K562 (cell line): ENCODE measurements around the gene ABHD18. TPM values are rescaled to one million over a fixed set of nuclear protein-coding genes. Genes with fewer than 3 reads are reported as not detected.

Source experiments
- ATAC-seq: fragments of 200-7000 bp; cut with Tn5 transposase; 3 replicates; pipeline ENCODE4 v1.9.1; 2020; ENCODE audit warnings: moderate library complexity
- BruUV-seq: library from RNA; stranded (reverse); fragments of 400-500 nt; replicated peaks from 2 replicates; lab custom pipeline; 2021; lab: Mats Ljungman, UMichigan
- CTCF ChIA-PET: fragments of 300-600 bp; formaldehyde crosslinking; extraction: SDS; loops from one replicate; lab custom pipeline; 2021; ENCODE audit warnings: low intra/inter-chr PET ratio; lab: Yijun Ruan, JAX
- POLR2A ChIA-PET: fragments of 300-600, 350-650 bp; sonication (Branson Sonifier 250); formaldehyde crosslinking; extraction: SDS; loops from one replicate; lab custom pipeline; 2021; ENCODE audit warnings: antibody characterized with exemption, inconsistent platforms; lab: Yijun Ruan, JAX
- DNase-seq, 4 experiments: peaks; one replicate each; pipeline versions ENCODE4 v3.0.0 to v3.0.0-alpha.2; 2011 to 2018; ENCODE audit warnings: low spot score in 3 of 4, mixed read lengths in 3 of 4; ENCODE audit errors: extremely low read depth in 1 of 4
- FAIRE-seq: peaks from 2 replicates; lab custom pipeline; 2011; peaks lifted over from hg19 to GRCh38; lab: Jason Lieb, UNC
- H2AFZ ChIP-seq: 2 replicates; pipeline ENCODE4 v1.6.0; 2011; ENCODE audit warnings: low read depth, low read length, control low read depth, inconsistent platforms
- H3K27ac ChIP-seq: fragments of 200-600 bp; 3 replicates; pipeline ENCODE4 v1.8.0; 2011; ENCODE audit warnings: low read depth, mild to moderate bottlenecking, control low read depth, inconsistent platforms, low read length, moderate library complexity, mixed read lengths; ENCODE audit errors: extremely low read depth
- H3K27me3 ChIP-seq, 2 experiments: fragments of 300-600 bp in 1 of 2; 2 replicates in 1 of 2; 3 replicates in 1 of 2; pipeline versions ENCODE4 v1.6.0 to v1.8.0; 2011; ENCODE audit warnings: inconsistent platforms in 2 of 2, low read length in 2 of 2, mild to moderate bottlenecking in 1 of 2, mixed read lengths in 1 of 2, moderate library complexity in 1 of 2; ENCODE audit not compliant: control insufficient read depth in 2 of 2, insufficient read depth in 2 of 2
- H3K36me3 ChIP-seq: fragments of 300-600 bp; 3 replicates; pipeline ENCODE4 v1.8.0; 2011; ENCODE audit warnings: mild to moderate bottlenecking, low read length, inconsistent platforms; ENCODE audit not compliant: control insufficient read depth, insufficient read depth
- H3K4me1 ChIP-seq, 2 experiments: fragments of 200-600 bp in 1 of 2; replicated peaks in 1 of 2; 2 replicates in 1 of 2; 3 replicates in 1 of 2; pipeline versions ENCODE4 v1.5.1 to v1.8.0; 2011; ENCODE audit warnings: inconsistent platforms in 2 of 2, low read length in 2 of 2, mild to moderate bottlenecking in 1 of 2, mixed read lengths in 1 of 2, moderate library complexity in 1 of 2; ENCODE audit not compliant: control insufficient read depth in 2 of 2, insufficient read depth in 2 of 2
- H3K4me2 ChIP-seq: 2 replicates; pipeline ENCODE4 v1.6.1; 2011; ENCODE audit warnings: low read length, control low read depth, inconsistent platforms, mixed read lengths; ENCODE audit not compliant: insufficient read depth
- H3K4me3 ChIP-seq: fragments of 200-600 bp; sonication (generic), shearing (Covaris generic); 2 replicates; pipeline ENCODE4 v1.5.1; 2016; ENCODE audit warnings: control low read depth, inconsistent platforms
- H3K79me2 ChIP-seq: fragments of 200-600 bp; 3 replicates; pipeline ENCODE4 v1.8.0; 2011; ENCODE audit warnings: low read length, inconsistent platforms; ENCODE audit not compliant: control insufficient read depth, insufficient read depth
- H3K9ac ChIP-seq, 2 experiments: 2 replicates each; pipeline versions ENCODE4 v1.6.0 to v1.6.1; 2011; ENCODE audit warnings: low read depth in 2 of 2, low read length in 2 of 2, control low read depth in 1 of 2, inconsistent platforms in 1 of 2, mild to moderate bottlenecking in 1 of 2, mixed read lengths in 1 of 2; ENCODE audit not compliant: insufficient read depth in 1 of 2
- H3K9me1 ChIP-seq: one replicate; pipeline ENCODE4 v1.6.0; 2011; ENCODE audit warnings: inconsistent platforms, mild to moderate bottlenecking, low read length, moderate library complexity; ENCODE audit not compliant: control insufficient read depth, insufficient read depth
- H3K9me3 ChIP-seq: replicated peaks from 2 replicates; pipeline ENCODE4 v1.5.1; 2011; ENCODE audit warnings: low read depth, low read length, inconsistent platforms; ENCODE audit not compliant: control insufficient read depth, insufficient read depth
- H4K20me1 ChIP-seq: replicated peaks from 2 replicates; pipeline ENCODE4 v1.6.1; 2011; ENCODE audit warnings: low read length, inconsistent platforms, mixed read lengths; ENCODE audit not compliant: control insufficient read depth, insufficient read depth
- ELF4 ChIP-seq: fragments of 450-650 bp; formaldehyde crosslinking; IDR thresholded peaks from 2 replicates; pipeline ENCODE4 v1.4.0; 2022; ENCODE audit warnings: missing genetic modification characterization
- RBM25 ChIP-seq: fragments of 200-400 bp; formaldehyde crosslinking; IDR thresholded peaks from 2 replicates; pipeline ENCODE4 v1.6.1; 2018; ENCODE audit warnings: low read length, low read depth, moderate library complexity; ENCODE audit not compliant: severe bottlenecking
- RFX5 ChIP-seq: IDR thresholded peaks from 2 replicates; pipeline ENCODE4 v1.6.1; 2011; ENCODE audit warnings: low read depth, mild to moderate bottlenecking, improper control_type of control experiment, low read length
- SP2 ChIP-seq: IDR thresholded peaks from 2 replicates; pipeline ENCODE4 v1.6.1; 2011; ENCODE audit warnings: mild to moderate bottlenecking, low read depth, low read length, moderate library complexity; ENCODE audit not compliant: poor library complexity, severe bottlenecking; ENCODE audit errors: extremely low read depth
- ZC3H8 ChIP-seq: fragments of 450-650 bp; IDR thresholded peaks from 2 replicates; pipeline ENCODE4 v1.6.1; 2017
- ZNF121 ChIP-seq: sonication (generic); formaldehyde crosslinking; conservative IDR thresholded peaks from 2 replicates; pipeline ENCODE4 v1.8.0; 2022; ENCODE audit warnings: missing genetic modification reagents
- WGBS: fragments of 100-300 bp; shearing (Covaris generic); methylation state at CpG from one replicate; pipeline ENCODE4 v1.1.6; 2016; ENCODE audit warnings: low coverage, mixed read lengths; ENCODE audit not compliant: insufficient coverage; ENCODE audit errors: missing lambda C conversion rate; 5-methylcytosine and 5-hydroxymethylcytosine counted together
- in situ Hi-C: fragments of 300-500 bp; cut with MboI; formaldehyde crosslinking; loops from 4 replicates; pipeline ENCODE4 v1.15.0; 2018; ENCODE audit warnings: inconsistent platforms, mixed read lengths
- intact Hi-C: fragments of 100-400 bp; cut with micrococcal nuclease; formaldehyde crosslinking; loops from 2 replicates; pipeline ENCODE4 v1.14.2; 2022
- polyA plus RNA-seq, 8 experiments: library from polyadenylated mRNA; depleted of rRNA in 4 of 8; stranded (reverse) in 5 of 8; unstranded in 3 of 8; fragments of >200 nt; fragmentation: Nextera tagmentation in 2 of 8; fragmentation: Illumina TruSeq in 1 of 8; extraction: Ambion mirVana in 2 of 8; extraction: Trizol in 1 of 8; gene quantifications; 2 replicates each; pipeline versions ENCODE4 v1.2.1 to v1.2.3, GENCODE V29; 2011 to 2014; ENCODE audit warnings: inconsistent platforms in 1 of 8, missing spikeins in 1 of 8
- total RNA-seq, 7 experiments: library from RNA; depleted of rRNA in 6 of 7; stranded (reverse); fragments of >200 nt in 6 of 7; fragmentation: Illumina TruSeq in 2 of 7; extraction: Trizol in 2 of 7; gene quantifications; 2 replicates each; pipeline versions ENCODE4 v1.2.1 to v1.2.3, GENCODE V29; 2011 to 2021; ENCODE audit warnings: low replicate concordance in 1 of 7

ABHD18 gene
- total and polyA plus RNA-seq, 9 of the 15 experiments (the other 6 are each of a cell fraction or from before 2014, with no cell fraction given): 6.1 to 25.0 (median 16.0) TPM

DNA sequence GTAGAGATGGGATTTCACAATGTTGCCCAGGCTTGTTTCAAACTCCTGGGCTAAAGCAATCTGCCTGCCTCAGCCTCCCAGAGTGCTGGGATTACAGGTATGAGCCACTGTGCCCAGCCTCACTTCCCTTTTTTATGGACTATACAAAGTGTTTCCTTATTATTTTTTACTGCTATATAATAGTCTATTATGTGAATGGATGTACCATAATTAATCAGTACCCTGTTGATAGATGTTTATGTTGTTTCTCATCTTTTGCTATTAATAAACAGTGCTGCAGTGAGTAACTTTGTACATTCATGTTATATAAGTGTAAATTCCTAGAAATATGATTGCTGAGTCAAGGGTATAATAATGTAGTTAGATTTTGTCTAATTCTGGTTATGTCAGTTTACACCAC is 60.1 kb downstream of the ABHD18 start:
- POLR2A ChIA-PET: no interaction called here
- no peaks in the 10 kb centered on the region for H3K4me1 ChIP-seq
- H3K9me1 ChIP-seq: no peaks in the 10 kb centered on the region
- no peak overlapping the region for H3K4me2 ChIP-seq
- intact Hi-C loops: no loop called here
- no peak overlapping the region for H2AFZ ChIP-seq
- TF ChIP-seq ELF4 (CRISPR knock-in tag) (no peak), RFX5 (no peak), ZC3H8 (no peak)
- ATAC-seq (no peak), FAIRE-seq (no peak), DNase-seq (no peak)
- H3K9me3 ChIP-seq: no peaks in the 10 kb centered on the region
- no peaks in the 10 kb centered on the region for H3K27me3 ChIP-seq
- no peak overlapping the region for H3K4me3 ChIP-seq
- in situ Hi-C loops: no loop called here
- no peak overlapping the region for H3K9ac ChIP-seq
- H4K20me1 ChIP-seq: no peaks in the 10 kb centered on the region
- no peaks in the 10 kb centered on the region for H3K79me2 ChIP-seq
- BruUV-seq: no TSS peak
- CTCF ChIA-PET: no interaction called here
- peaks cover 45% of the 10 kb centered on the region; the same call in 2 of the 3 replicates for H3K36me3 ChIP-seq
- H3K27ac ChIP-seq: no peak overlapping the region

DNA sequence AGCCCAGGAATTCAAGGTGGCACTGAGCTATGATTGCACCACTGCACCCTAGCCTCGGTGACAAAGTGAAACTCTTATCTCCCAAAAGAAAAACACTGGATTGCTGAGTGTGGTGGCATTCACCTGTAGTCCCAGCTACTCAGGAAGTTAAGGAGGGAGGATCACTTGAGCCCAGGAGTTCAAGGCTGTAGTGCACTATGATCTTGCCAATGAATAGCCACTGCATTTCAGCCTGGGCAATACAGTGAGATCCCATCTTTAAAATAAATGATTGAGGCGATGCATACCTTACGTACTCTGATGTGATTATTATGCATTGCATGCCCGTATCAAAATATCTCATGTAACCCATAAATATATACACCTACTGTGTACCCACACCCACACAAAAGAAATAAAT is 64.7 kb downstream of the ABHD18 start:
- no peak for ATAC-seq
- peak; percentile 12 for TF ChIP-seq RBM25
- no peak for TF ChIP-seq SP2
- peak; percentile 57 for TF ChIP-seq ZNF121
- in situ Hi-C loops (no loop called here), intact Hi-C loops (no loop called here)
- H3K9me1 ChIP-seq: no peaks in the 10 kb centered on the region
- H3K27ac ChIP-seq: no peak overlapping the region; the same call in 2 of the 3 replicates
- no peak overlapping the region for H3K4me2 ChIP-seq
- H3K27me3 ChIP-seq: no peaks in the 10 kb centered on the region
- no peak overlapping the region for H2AFZ ChIP-seq
- no peaks in the 10 kb centered on the region for H3K79me2 ChIP-seq
- ChIA-PET CTCF (no interaction called here), POLR2A (no interaction called here)
- H4K20me1 ChIP-seq: no peaks in the 10 kb centered on the region
- H3K4me3 ChIP-seq: no peak overlapping the region
- no peak for FAIRE-seq
- no peaks in the 10 kb centered on the region for H3K9me3 ChIP-seq
- H3K4me1 ChIP-seq: no peaks in the 10 kb centered on the region
- whole genome bisulfite sequencing: 92% methylated on average over 4 of the region's 4 CpGs
- peaks cover 29% of the 10 kb centered on the region; the same call in 2 of the 3 replicates for H3K36me3 ChIP-seq
- no TSS peak for BruUV-seq
- H3K9ac ChIP-seq: no peak overlapping the region
- DNase-seq: no peak
